BJ (cell line): ENCODE results near the gene EXTL2. TPM values are rescaled to one million over a fixed set of nuclear protein-coding genes. Genes with fewer than 3 reads are reported as not detected.

Experiments used
- CTCF ChIA-PET: fragments of 350-600 bp; formaldehyde crosslinking; extraction: SDS; loops from one replicate; lab custom pipeline; 2021; ENCODE audit warnings: antibody characterized with exemption, inconsistent platforms; lab: Yijun Ruan, JAX
- POLR2A ChIA-PET: fragments of 300-600 bp; sonication (Branson Sonifier 250); formaldehyde crosslinking; extraction: SDS; loops from one replicate; lab custom pipeline; 2021; ENCODE audit warnings: antibody characterized with exemption; lab: Charles Lee
- DNase-seq: peaks from one replicate; pipeline ENCODE4 v3.0.0-alpha.2; 2011; ENCODE audit warnings: low read depth
- H3K27me3 ChIP-seq: 2 replicates; pipeline ENCODE4 v1.6.0; 2011; ENCODE audit warnings: low read length; ENCODE audit not compliant: control insufficient read depth, insufficient read depth
- H3K36me3 ChIP-seq: 2 replicates; pipeline ENCODE4 v1.5.1; 2011; ENCODE audit warnings: low read length; ENCODE audit not compliant: control insufficient read depth, insufficient read depth
- H3K4me3 ChIP-seq: 2 replicates; pipeline ENCODE4 v1.5.1; 2011; ENCODE audit warnings: low read depth, mild to moderate bottlenecking, control low read depth, low read length
- polyA plus RNA-seq: library from polyadenylated mRNA; depleted of rRNA; stranded (reverse); fragments of >200 nt; gene quantifications from 2 replicates; pipeline ENCODE4 v1.2.3, GENCODE V29; 2011
- TF ChIP-seq, protein P1 (sequence below): IDR thresholded peaks from 2 replicates; pipeline ENCODE4 v1.5.1; 2011; ENCODE audit warnings: low read depth, mild to moderate bottlenecking, control low read depth, inconsistent platforms, low read length, moderate library complexity; ENCODE audit not compliant: insufficient read depth

The EXTL2 gene
- polyA plus RNA-seq, 1 experiment = 13.7 TPM

DNA sequence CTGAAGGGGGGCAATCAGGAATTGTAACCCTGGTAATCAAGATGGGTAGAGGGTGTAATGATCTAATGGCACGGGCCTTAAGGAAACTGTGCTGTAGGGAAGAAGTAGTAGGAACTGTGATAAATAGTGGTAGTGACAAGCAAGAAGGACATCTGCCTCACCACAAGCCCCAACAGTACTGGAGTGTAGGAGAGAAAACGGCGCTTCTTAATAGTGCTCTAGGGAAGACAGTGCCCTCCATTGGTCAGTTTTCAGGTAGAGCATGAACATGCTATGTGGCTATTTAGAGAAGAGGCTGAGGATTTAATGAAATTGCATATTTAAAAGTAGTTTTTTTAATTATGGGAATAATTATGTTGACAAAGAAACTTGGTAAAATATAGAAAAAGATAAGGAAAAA is 33.5 kb upstream of the EXTL2 start:
- POLR2A ChIA-PET = interaction anchor here (0.7 kb wide), 1 partner anchor 580 kb away, joined by 3 read pairs; no protein-coding TSS in a partner anchor
- Histone ChIP-seq H3K36me3 (peaks cover 1% of the 10 kb centered on the region; the same call in 1 of the 2 replicates), H3K27me3 (no peaks in the 10 kb centered on the region), H3K4me3 (no peak overlapping the region)
- CTCF ChIA-PET = interaction anchor here (0.6 kb wide), 1 partner anchor 310 kb away, joined by 3 read pairs; no protein-coding TSS in a partner anchor
- no peak for DNase-seq
- TF ChIP-seq, protein P1, sequence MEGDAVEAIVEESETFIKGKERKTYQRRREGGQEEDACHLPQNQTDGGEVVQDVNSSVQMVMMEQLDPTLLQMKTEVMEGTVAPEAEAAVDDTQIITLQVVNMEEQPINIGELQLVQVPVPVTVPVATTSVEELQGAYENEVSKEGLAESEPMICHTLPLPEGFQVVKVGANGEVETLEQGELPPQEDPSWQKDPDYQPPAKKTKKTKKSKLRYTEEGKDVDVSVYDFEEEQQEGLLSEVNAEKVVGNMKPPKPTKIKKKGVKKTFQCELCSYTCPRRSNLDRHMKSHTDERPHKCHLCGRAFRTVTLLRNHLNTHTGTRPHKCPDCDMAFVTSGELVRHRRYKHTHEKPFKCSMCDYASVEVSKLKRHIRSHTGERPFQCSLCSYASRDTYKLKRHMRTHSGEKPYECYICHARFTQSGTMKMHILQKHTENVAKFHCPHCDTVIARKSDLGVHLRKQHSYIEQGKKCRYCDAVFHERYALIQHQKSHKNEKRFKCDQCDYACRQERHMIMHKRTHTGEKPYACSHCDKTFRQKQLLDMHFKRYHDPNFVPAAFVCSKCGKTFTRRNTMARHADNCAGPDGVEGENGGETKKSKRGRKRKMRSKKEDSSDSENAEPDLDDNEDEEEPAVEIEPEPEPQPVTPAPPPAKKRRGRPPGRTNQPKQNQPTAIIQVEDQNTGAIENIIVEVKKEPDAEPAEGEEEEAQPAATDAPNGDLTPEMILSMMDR = no peak

GRCh38 chr1:100927276-100927675 is 32.6 kb upstream of the EXTL2 start:
- TF ChIP-seq, protein P1 = no peak
- ChIA-PET POLR2A (no interaction called here), CTCF (interaction anchor here (0.6 kb wide), 1 partner anchor 311 kb away, joined by 3 read pairs; no protein-coding TSS in a partner anchor)
- Histone ChIP-seq H3K36me3 (peaks cover 1% of the 10 kb centered on the region; the same call in 1 of the 2 replicates), H3K4me3 (no peak overlapping the region), H3K27me3 (no peaks in the 10 kb centered on the region)
- no peak for DNase-seq

GRCh38 chr1:100926240-100926639 is 31.6 kb upstream of the EXTL2 start:
- no peaks in the 10 kb centered on the region for H3K27me3 ChIP-seq
- ChIA-PET CTCF (no interaction called here), POLR2A (no interaction called here)
- TF ChIP-seq, protein P1 = no peak
- no peak for DNase-seq
- no peak overlapping the region for H3K4me3 ChIP-seq
- peaks cover 1% of the 10 kb centered on the region; the same call in 1 of the 2 replicates for H3K36me3 ChIP-seq

DNA sequence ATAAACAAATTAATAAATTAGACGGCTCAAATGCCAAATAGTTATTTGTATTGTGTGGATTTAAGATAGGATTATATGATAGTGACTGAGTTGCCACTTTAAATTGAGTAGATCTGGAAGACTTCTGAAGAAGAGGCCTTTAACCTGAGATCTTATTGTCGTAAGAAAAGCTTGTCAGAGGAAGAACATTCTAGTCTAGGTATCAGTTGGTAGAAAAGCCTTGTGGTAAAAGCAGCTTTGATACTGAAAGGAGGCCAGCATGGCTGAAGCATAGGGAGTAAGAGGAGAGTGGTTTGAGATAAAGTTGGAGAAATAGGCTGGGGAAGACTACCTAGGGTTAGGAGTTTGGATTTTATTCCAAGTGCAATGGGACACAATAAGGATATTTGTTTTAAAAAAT is 30.3 kb upstream of the EXTL2 start:
- POLR2A ChIA-PET = no interaction called here
- DNase-seq = no peak
- Histone ChIP-seq H3K36me3 (peaks cover 1% of the 10 kb centered on the region; the same call in 1 of the 2 replicates), H3K4me3 (no peak overlapping the region), H3K27me3 (no peaks in the 10 kb centered on the region)
- CTCF ChIA-PET = interaction anchor here (1.0 to 4.8 kb wide), 2 partner anchors 313 to 364 kb away, joined by 3 to 47 read pairs; no protein-coding TSS in a partner anchor
- TF ChIP-seq, protein P1 = no peak

DNA sequence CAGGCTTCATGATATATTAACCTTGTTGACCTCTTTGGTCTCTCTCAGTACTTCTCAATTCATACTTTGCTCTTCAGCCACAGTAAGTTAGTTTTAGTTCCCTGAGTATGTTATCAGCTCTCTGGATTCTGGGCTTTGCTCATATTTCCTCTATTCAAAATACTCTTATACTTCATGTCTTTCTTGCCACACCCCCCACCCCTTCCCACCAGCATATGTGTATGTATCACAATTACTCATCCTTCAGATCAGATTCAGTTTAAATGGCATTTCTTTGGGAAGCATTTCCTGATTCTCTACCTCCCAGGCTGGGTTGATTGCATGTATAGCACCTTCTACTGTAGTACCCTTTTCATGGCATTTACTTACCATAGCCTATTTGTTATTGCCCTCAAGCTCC is 29.6 kb upstream of the EXTL2 start:
- DNase-seq = no peak
- TF ChIP-seq, protein P1 = no peak
- POLR2A ChIA-PET = no interaction called here
- Histone ChIP-seq H3K36me3 (peaks cover 1% of the 10 kb centered on the region; the same call in 1 of the 2 replicates), H3K27me3 (no peaks in the 10 kb centered on the region), H3K4me3 (no peak overlapping the region)
- CTCF ChIA-PET = interaction anchor here (1.0 to 4.8 kb wide), 6 partner anchors 8 to 431 kb away, joined by 3 to 47 read pairs (median 4); no protein-coding TSS in a partner anchor
